GM19468 (cell line): Measurements from ENCODE around the gene GALNT7.

Experiments used
- ATAC-seq: cut with Tn5 transposase; IDR thresholded peaks from one replicate; pipeline ENCODE4 v1.9.1; 2021; ENCODE audit warnings: mild to moderate bottlenecking, moderate library complexity, moderate number of reproducible peaks; ENCODE audit not compliant: unreplicated experiment; ENCODE audit errors: extremely low read depth

GALNT7 gene

GRCh38 chr4:173371292-173372192 lies 202.9 kb downstream of the GALNT7 start:
- ATAC-seq = peak; percentile 8
